Embryonic facial prominence (tissue), 1 donor: Measurements from ENCODE around the gene MYO16.
A peak's percentile ranks its signal among the peaks of the same experiment; 100 is the strongest.
"Not testable (repeated sequence)": the region's sequence is repeated elsewhere in the genome, so short reads cannot be mapped to it uniquely, and the experiment has no call there.

Experiments used
- DNase-seq: peaks from one replicate; pipeline ENCODE4 v3.0.0-alpha.2; 2016; ENCODE audit errors: extremely low spot score

Gene MYO16

DNA sequence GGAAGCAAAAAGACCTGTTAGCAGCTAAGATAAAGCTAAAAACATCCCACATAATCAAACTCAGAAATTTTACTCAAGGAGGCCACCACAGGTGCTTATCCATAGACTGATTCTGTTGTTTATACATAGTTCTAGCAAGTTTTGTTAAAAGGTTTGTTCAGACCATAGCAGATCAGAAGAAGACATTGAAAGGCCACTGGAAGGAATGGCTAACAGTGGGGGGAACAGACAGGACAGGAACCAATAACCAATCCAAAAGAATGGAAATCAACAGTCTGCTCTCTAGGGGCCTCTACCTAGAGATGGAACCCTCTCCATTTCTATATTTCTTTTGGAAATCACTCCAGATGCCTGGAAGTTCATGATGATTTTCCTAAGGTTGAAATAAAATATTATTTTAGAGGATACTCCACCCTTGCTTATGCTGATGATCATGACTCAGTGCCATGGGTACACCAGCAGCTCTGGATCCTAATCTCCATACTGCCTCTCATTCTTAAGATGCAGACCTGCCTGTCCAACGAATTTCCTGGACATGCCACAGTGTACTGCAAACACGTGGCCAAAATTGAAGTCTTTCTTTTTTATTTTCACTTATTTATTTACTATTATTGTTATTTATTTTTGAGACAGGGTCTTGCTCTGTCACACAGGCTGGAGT is 260.0 kb downstream of the MYO16 start:
- no peak for DNase-seq

- DNase-seq = peak; percentile 18
Measured at GRCh38 chr13:108895220-108895704, 265.9 kb downstream of the MYO16 start.

GRCh38 chr13:108897955-108898354 is 268.5 kb downstream of the MYO16 start:
- no peak for DNase-seq

DNA sequence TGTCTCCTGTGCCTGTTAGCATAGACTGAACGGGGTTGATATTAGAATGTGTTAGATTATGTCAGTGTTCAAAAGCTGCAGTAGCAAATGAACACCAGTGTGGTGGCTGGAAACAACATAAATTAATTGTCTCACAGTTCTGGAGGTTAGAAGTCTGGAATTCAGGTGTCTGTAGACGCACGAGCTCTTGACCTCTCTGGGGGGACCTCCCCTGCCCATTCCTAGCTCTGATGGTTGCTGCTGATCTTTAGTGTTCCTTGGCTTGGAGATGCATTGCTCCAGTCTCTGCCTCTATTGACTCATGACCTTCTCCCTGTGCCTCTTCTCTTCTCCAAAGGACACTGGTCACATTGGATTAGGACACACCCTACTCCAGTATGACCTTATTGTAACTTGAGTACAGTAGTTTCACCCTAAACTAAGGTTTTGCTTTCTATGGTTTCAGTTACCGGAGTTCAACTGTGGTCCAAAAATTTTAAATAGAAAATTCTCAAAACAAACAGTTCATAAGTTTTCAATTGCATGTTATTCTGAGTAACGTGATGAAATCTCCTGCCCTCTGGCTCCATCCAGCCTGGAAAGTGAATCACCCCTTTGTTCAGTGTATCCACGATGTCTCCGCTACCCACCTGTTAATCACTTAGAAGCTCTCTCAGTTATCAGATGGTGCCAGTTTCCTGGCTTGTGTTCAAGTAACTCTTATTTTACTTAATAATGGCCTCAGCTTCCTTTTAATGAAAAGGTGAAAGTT is 273.2 kb downstream of the MYO16 start:
- DNase-seq = no peak

DNA sequence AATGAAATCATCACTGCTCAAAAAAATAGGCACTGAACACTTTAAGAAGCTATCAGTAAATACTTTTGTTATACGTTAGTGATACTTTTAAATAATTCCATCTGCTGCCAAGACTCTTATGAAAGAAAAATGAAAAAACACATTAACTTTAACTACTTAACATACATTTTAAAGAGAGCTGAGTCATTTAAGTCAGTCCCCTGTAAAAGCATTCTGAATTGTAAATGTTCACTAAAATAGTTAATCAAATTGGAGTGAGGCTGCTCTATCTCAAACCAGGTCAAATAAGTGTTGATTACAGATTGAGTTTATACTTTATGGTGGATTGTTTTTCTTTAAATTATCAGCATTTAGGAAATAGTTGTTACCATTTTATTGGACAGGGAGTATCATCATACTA is 274.2 kb downstream of the MYO16 start:
- no peak for DNase-seq

GRCh38 chr13:108911807-108912206 is 282.4 kb downstream of the MYO16 start:
- DNase-seq = no peak

DNA sequence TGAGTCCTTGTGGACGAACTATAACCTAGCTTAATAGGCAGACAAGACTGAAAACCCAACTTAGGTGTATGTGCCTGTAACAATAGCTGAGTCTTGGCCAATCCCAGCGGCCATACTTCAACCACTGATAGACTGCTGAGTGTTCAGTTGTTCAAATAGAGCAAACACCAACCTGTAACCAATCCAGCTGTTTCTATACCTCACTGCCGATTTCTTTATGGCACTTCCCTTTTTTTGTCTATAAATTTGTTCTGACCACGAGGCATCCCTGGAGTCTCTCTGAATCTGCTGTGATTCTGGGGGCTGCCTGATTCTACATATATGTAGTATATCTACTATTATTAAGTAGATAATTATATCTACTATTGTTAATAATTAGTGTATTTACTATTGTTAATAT is 284.3 kb downstream of the MYO16 start:
- not testable (repeated sequence) for DNase-seq

- DNase-seq = peak; percentile 42
Measured at GRCh38 chr13:108915095-108915633, 285.8 kb downstream of the MYO16 start.

- no peak for DNase-seq
Measured at GRCh38 chr13:108915634-108916512, 286.5 kb downstream of the MYO16 start.

GRCh38 chr13:108917581-108917980 is 288.2 kb downstream of the MYO16 start:
- DNase-seq = no peak

DNA sequence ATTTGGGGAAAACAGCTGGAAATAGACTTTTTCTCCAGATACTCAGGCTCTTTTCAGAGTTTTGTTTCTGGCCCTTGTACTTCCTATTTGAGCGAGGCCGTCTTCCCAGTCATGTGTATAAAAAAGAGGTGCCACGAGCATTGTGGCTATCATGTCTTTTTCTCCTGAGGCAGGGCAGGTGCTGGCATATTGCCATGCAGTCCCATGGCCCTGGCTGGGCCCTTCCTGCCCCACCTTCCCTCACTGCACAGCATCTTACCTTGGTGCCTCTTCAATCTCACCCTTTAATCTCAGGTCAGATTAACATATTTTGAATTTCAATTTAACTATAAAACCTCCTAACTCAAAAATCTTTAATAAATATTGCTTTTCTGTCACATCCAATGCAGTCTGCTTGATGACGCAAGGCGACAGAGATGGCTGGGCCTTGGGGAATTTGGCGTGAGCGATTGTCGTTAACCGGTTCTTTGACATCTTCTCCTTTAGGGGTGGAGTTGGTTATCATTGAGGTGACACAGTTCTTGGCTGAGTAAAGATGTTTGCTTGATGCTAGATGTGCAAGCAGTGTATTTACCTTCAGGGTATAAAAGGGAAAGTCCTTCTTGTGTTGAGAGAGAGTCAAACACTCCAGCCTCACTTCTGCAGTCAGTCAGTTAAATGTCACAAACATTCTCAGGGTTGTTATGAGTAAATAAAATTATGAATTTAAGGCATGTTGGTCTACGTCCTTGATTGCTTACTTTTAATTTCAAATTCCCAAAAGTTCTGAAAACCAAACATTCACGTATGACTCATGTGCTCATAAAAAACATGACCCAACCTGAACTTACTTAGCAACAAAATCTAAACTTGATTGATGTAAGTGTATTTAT is 289.9 kb downstream of the MYO16 start:
- no peak for DNase-seq

GRCh38 chr13:108920137-108920536 is 290.7 kb downstream of the MYO16 start:
- DNase-seq = no peak

DNA sequence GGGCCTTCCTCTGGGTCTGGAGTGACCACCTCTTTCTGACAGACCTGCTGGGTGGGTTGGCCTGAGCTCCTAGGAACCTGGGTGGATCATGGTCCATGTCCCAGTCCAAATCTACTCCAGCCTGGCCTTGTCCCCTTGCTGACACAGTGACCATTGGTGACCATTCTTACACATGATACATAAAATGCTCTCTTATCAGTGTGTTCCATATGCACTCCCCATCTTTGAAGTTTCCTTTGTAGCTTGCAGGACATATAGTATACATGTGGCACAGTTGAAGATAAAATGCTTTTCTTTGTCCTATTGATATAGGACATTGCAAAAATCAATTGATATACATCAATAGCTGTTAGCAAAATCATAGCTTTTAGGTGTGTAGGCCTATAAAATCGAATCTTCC is 291.8 kb downstream of the MYO16 start:
- DNase-seq = no peak

DNA sequence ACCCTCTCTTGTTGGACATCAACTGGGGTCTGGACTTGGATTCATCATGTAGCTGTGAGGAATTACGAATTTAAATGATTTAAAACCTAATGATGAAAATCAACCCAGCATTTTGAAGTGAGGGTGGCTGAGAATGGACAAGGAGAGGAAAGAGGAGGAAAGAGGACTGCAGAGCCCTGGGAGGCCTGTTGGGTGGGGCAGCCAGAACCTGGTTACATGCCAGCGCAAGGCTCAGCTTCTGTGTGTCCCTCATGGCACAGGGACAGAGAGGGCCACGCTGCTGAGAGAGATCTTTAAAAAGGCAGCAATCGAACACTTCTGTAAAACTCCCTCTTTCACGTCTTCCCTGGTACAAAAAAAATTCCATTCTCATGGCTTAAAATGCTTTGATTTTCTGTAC is 292.7 kb downstream of the MYO16 start:
- no peak for DNase-seq

DNA sequence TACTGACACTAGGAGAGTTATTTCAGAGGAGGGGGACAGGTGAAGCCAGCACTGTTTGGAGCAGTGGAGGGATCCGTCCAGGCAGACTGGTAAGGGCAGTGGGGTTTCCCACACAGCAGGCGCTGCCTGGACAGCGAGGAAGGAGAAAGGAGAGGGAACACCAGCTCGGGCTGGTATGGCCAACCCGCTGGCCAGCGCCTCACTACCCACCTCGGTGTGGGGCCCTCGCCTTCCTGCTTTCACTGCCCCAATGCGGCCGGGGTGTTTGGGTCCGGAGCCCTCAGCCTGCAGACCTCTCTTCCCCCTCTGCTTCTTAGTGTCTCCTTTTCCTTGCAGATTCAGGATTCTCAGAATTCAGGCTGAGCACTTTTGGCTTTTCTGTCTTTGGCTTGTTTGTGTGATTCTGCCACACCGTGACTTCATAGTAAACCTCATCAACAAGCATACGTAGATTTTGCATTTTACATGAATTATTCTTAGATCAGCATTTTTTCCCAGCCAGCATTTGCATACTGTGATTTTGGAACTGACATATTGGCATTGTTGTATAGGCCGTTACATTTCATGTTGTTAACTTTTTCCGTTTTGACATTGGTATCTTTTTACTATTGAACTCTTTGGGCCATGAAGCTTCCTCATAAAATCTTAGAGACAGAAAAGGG is 294.1 kb downstream of the MYO16 start:
- no peak for DNase-seq

DNA sequence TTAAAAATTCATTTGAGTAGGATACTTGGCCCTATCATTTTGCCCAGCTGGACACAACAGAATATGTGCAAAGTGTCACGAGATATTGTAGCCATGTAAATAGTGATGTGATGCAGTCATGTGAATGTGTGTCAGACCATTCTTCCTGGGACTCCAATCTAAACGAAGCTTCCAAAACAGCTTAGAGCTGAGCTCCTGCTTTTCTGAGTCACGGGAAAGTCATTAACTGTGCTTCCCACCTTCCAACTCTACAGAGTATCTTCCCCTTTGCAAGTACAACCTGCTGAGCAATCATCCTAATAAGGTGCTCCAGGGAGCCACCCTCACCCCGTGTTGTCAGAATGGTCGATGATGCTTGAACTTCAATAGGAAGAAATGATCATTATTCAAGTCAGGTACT is 294.7 kb downstream of the MYO16 start:
- no peak for DNase-seq

- DNase-seq = no peak
Measured at GRCh38 chr13:108924541-108924940, 295.1 kb downstream of the MYO16 start.

GRCh38 chr13:108925070-108925469 is 295.7 kb downstream of the MYO16 start:
- DNase-seq = no peak

DNA sequence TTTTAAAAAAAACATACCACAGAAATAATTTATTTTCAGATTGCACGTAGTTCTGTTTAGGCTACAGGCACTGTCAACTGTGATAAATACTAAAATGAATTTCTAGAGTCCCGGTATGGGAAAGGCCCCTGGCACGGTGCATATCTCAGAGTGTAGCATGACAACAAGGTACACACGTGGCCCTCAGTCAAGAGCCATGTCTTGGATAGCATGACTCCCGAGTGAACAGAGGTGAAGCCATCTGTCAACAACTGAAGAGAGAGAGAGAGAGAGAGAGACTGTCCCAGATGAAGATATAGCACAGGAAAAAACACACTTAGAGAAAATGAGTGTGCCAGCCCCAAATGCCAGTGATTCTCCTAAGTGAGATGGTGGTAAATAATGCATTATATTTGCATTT is 297.5 kb downstream of the MYO16 start:
- DNase-seq = no peak

DNA sequence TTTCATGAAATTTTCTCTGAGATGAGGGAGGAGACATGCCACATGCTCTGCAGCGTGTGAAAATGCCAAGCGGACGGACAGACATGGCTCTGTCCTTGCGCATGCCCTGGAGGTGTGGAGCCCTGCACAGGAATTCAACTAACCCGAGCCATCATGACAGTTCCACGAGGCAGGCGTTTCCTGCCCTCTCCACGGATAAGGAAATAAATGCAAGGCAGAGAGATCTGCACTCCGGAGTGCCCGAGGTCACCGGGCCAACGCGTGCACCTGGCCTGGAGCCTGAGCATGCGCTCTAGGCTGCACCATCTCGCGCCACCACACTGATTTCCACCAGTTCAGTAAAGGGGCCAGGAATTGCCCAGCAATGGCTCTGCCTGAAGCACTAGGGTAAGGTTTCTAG is 298.2 kb downstream of the MYO16 start:
- DNase-seq = no peak
